WTC11 (cell line): ENCODE data around the gene SLIT3. TPM values are rescaled to one million over a fixed set of nuclear protein-coding genes. Genes with fewer than 3 reads are reported as not detected.

Experiments
- ATAC-seq: fragments of 200-7000 bp; cut with Tn5 transposase; 2 replicates; pipeline ENCODE4 v1.10.0; 2021; ENCODE audit warnings: mild to moderate bottlenecking, moderate library complexity
- CTCF ChIA-PET: fragments of 300-600 bp; sonication (Branson Sonifier 250); formaldehyde crosslinking; loops from one replicate; lab custom pipeline; 2021; ENCODE audit warnings: antibody characterized with exemption; lab: Charles Lee
- POLR2A ChIA-PET: fragments of 350-600 bp; sonication (Branson Sonifier 250); formaldehyde crosslinking; loops from one replicate; lab custom pipeline; 2021; ENCODE audit warnings: antibody characterized with exemption; lab: Charles Lee
- DNase-seq: peaks from one replicate; pipeline ENCODE4 v3.0.0; 2021; ENCODE audit warnings: low spot score
- H3K27ac Mint-ChIP-seq: 2 replicates; pipeline ENCODE4 v1.8.0; 2021; ENCODE audit warnings: mixed read lengths
- H3K27me3 Mint-ChIP-seq: 2 replicates; pipeline ENCODE4 v1.8.0; 2021; ENCODE audit warnings: low read depth, mild to moderate bottlenecking, moderate library complexity, mixed read lengths
- H3K36me3 Mint-ChIP-seq: 2 replicates; pipeline ENCODE4 v1.8.0; 2021; ENCODE audit warnings: mixed read lengths
- H3K4me1 Mint-ChIP-seq: 2 replicates; pipeline ENCODE4 v1.8.0; 2022; ENCODE audit warnings: mixed read lengths
- H3K4me3 Mint-ChIP-seq: 2 replicates; pipeline ENCODE4 v1.8.0; 2021; ENCODE audit warnings: mild to moderate bottlenecking, moderate library complexity, mixed read lengths
- H3K9me3 Mint-ChIP-seq: 2 replicates; pipeline ENCODE4 v1.8.0; 2021; ENCODE audit warnings: mixed read lengths
- ARID4B ChIP-seq: sonication (generic); formaldehyde crosslinking; IDR thresholded peaks from 2 replicates; pipeline ENCODE4 v1.8.0; 2023; ENCODE audit warnings: missing genetic modification reagents, mild to moderate bottlenecking, borderline replicate concordance
- ATF2 ChIP-seq: sonication (generic); formaldehyde crosslinking; IDR thresholded peaks from 2 replicates; pipeline ENCODE4 v1.8.1; 2022; ENCODE audit warnings: low read depth, missing genetic modification reagents, borderline replicate concordance
- E2F4 ChIP-seq: sonication (generic); formaldehyde crosslinking; IDR thresholded peaks from 2 replicates; pipeline ENCODE4 v1.8.1; 2022; ENCODE audit warnings: low read depth, mild to moderate bottlenecking, moderate library complexity, missing genetic modification reagents, borderline replicate concordance
- EMX1 ChIP-seq: fragments of 250-450 bp; sonication (Bioruptor Pico); IDR thresholded peaks from 2 replicates; pipeline ENCODE4 v1.8.0; 2021; ENCODE audit warnings: mild to moderate bottlenecking
- ESRRA ChIP-seq: sonication (generic); formaldehyde crosslinking; IDR thresholded peaks from 2 replicates; pipeline ENCODE4 v1.8.1; 2022; ENCODE audit warnings: mild to moderate bottlenecking, missing genetic modification reagents, borderline replicate concordance
- FOXJ3 ChIP-seq: sonication (generic); formaldehyde crosslinking; IDR thresholded peaks from 2 replicates; pipeline ENCODE4 v1.9.0; 2021; ENCODE audit warnings: missing genetic modification reagents, mild to moderate bottlenecking, borderline replicate concordance
- FOXP1 ChIP-seq: sonication (generic); formaldehyde crosslinking; IDR thresholded peaks from 2 replicates; pipeline ENCODE4 v1.8.0; 2022; ENCODE audit warnings: missing genetic modification reagents, mild to moderate bottlenecking, moderate library complexity, borderline replicate concordance
- GABPB1 ChIP-seq: sonication (generic); formaldehyde crosslinking; IDR thresholded peaks from 2 replicates; pipeline ENCODE4 v1.8.1; 2023; ENCODE audit warnings: mild to moderate bottlenecking, missing genetic modification reagents
- GRHL2 ChIP-seq: fragments of 250-450 bp; sonication (Bioruptor Pico); IDR thresholded peaks from 2 replicates; pipeline ENCODE4 v1.8.0; 2022; ENCODE audit warnings: mild to moderate bottlenecking, moderate library complexity; ENCODE audit not compliant: insufficient replicate concordance, severe bottlenecking
- JUN ChIP-seq: sonication (generic); formaldehyde crosslinking; IDR thresholded peaks from 2 replicates; pipeline ENCODE4 v1.8.0; 2023; ENCODE audit warnings: mild to moderate bottlenecking, missing genetic modification reagents
- NR1H2 ChIP-seq: sonication (generic); formaldehyde crosslinking; IDR thresholded peaks from 2 replicates; pipeline ENCODE4 v1.9.0; 2021; ENCODE audit warnings: mild to moderate bottlenecking, moderate library complexity, missing genetic modification reagents
- NR3C1 ChIP-seq: sonication (generic); formaldehyde crosslinking; conservative IDR thresholded peaks from 2 replicates; pipeline ENCODE4 v1.8.1; 2023; ENCODE audit warnings: low read depth, mild to moderate bottlenecking, missing genetic modification reagents
- RELA ChIP-seq: sonication (generic); formaldehyde crosslinking; IDR thresholded peaks from 2 replicates; pipeline ENCODE4 v1.8.1; 2022; ENCODE audit warnings: missing genetic modification reagents, mild to moderate bottlenecking, borderline replicate concordance
- STAT6 ChIP-seq: sonication (generic); formaldehyde crosslinking; conservative IDR thresholded peaks from 2 replicates; pipeline ENCODE4 v1.8.1; 2023; ENCODE audit warnings: mild to moderate bottlenecking, low read depth, missing genetic modification reagents, moderate library complexity
- TEAD1 ChIP-seq: sonication (generic); formaldehyde crosslinking; IDR thresholded peaks from 2 replicates; pipeline ENCODE4 v1.8.0; 2022; ENCODE audit warnings: mild to moderate bottlenecking, missing genetic modification reagents
- ZBTB43 ChIP-seq: sonication (generic); formaldehyde crosslinking; IDR thresholded peaks from 2 replicates; pipeline ENCODE4 v1.8.1; 2023; ENCODE audit warnings: mild to moderate bottlenecking, missing genetic modification reagents
- ZNF396 ChIP-seq: fragments of 250-450 bp; sonication (Bioruptor Pico); IDR thresholded peaks from 2 replicates; pipeline ENCODE4 v1.8.0; 2021; ENCODE audit warnings: mild to moderate bottlenecking, moderate library complexity, borderline replicate concordance
- ZNF416 ChIP-seq: fragments of 250-450 bp; sonication (Bioruptor Pico); IDR thresholded peaks from 2 replicates; pipeline ENCODE4 v1.9.0; 2021; ENCODE audit warnings: mild to moderate bottlenecking, inconsistent platforms
- ZNF423 ChIP-seq: fragments of 250-450 bp; sonication (Bioruptor Pico); IDR thresholded peaks from 2 replicates; pipeline ENCODE4 v2.1.2; 2022; ENCODE audit warnings: mild to moderate bottlenecking, moderate library complexity
- ZNF512 ChIP-seq: sonication (generic); formaldehyde crosslinking; IDR thresholded peaks from 2 replicates; pipeline ENCODE4 v1.8.1; 2022; ENCODE audit warnings: missing genetic modification reagents, borderline replicate concordance
- ZNF671 ChIP-seq: fragments of 250-450 bp; sonication (Bioruptor Pico); IDR thresholded peaks from 2 replicates; pipeline ENCODE4 v1.8.0; 2021; ENCODE audit warnings: mild to moderate bottlenecking
- total RNA-seq: library from RNA; stranded (reverse); gene quantifications from 3 replicates; pipeline ENCODE4 v1.2.3, GENCODE V29; 2021

Gene SLIT3
- total RNA-seq, 1 experiment from 2014 or later: 1.9 TPM

- TF ChIP-seq FOXJ3 (CRISPR knock-in tag) (no peak), ZNF423 (CRISPR knock-in tag) (no peak), ARID4B (CRISPR knock-in tag) (no peak), ATF2 (CRISPR knock-in tag) (no peak), ZNF416 (no peak), EMX1 (CRISPR knock-in tag) (no peak), ESRRA (no peak), GABPB1 (no peak), JUN (CRISPR knock-in tag) (no peak), TEAD1 (no peak), NR3C1 (CRISPR knock-in tag) (no peak)
- TF ChIP-seq, all 79 proteins: peak for 0
Measured at GRCh38 chr5:168951769-168952168, 349.2 kb downstream of the SLIT3 start (continued).

- DNase-seq: no peak
- ATAC-seq: no peak
- ChIA-PET CTCF (no interaction called here), POLR2A (no interaction called here)
- H3K27me3 Mint-ChIP-seq: no peaks in the 10 kb centered on the region
- peaks cover 9% of the 10 kb centered on the region; the same call in 1 of the 2 replicates for H3K4me1 Mint-ChIP-seq
- no peak overlapping the region for H3K4me3 Mint-ChIP-seq
- H3K9me3 Mint-ChIP-seq: no peaks in the 10 kb centered on the region
- H3K36me3 Mint-ChIP-seq: no peaks in the 10 kb centered on the region
- no peak overlapping the region for H3K27ac Mint-ChIP-seq
- TF ChIP-seq ZNF512 (CRISPR knock-in tag) (no peak), ZBTB43 (CRISPR knock-in tag) (no peak), GRHL2 (CRISPR knock-in tag) (no peak), E2F4 (no peak), ZNF396 (CRISPR knock-in tag) (no peak), ZNF671 (CRISPR knock-in tag) (no peak), NR1H2 (CRISPR knock-in tag) (no peak), ATF2 (CRISPR knock-in tag) (no peak), RELA (CRISPR knock-in tag) (no peak), FOXP1 (CRISPR knock-in tag) (no peak), GABPB1 (no peak), STAT6 (CRISPR knock-in tag) (no peak)
Measured at GRCh38 chr5:168951356-168951755, 349.6 kb downstream of the SLIT3 start.
